Kidney (tissue), 14 donors: ENCODE results near the gene MAP3K14. TPM values are rescaled to one million over a fixed set of nuclear protein-coding genes. Genes with fewer than 3 reads are reported as not detected.

Experiments
- DNase-seq, 5 donors: peaks; one replicate each; pipeline ENCODE4 v3.0.0-alpha.2; 2013 to 2020
- FAIRE-seq: peaks from 2 replicates; lab custom pipeline; 2012; peaks lifted over from hg19 to GRCh38; lab: Jason Lieb, UNC
- H3K27ac ChIP-seq, 2 donors: one replicate each; pipeline ENCODE4 v1.7.0; 2013; ENCODE audit warnings: low read depth in 2 of 2, low read length in 2 of 2, inconsistent platforms in 1 of 2
- H3K27me3 ChIP-seq: one replicate; pipeline ENCODE4 v1.7.1; 2013; ENCODE audit warnings: low read length, inconsistent platforms; ENCODE audit not compliant: control insufficient read depth, insufficient read depth
- H3K36me3 ChIP-seq, 3 donors: one replicate each; pipeline versions ENCODE4 v1.7.0 to v1.7.1; 2013; ENCODE audit warnings: low read length in 3 of 3, control low read depth in 1 of 3, inconsistent platforms in 1 of 3; ENCODE audit not compliant: insufficient read depth in 3 of 3, control insufficient read depth in 2 of 3
- H3K4me1 ChIP-seq, 3 donors: one replicate each; pipeline versions ENCODE4 v1.7.0 to v1.7.1; 2013; ENCODE audit warnings: low read length in 3 of 3, inconsistent platforms in 1 of 3, low read depth in 1 of 3; ENCODE audit not compliant: control insufficient read depth in 2 of 3, insufficient read depth in 2 of 3
- H3K4me3 ChIP-seq, 3 donors: one replicate each; pipeline versions ENCODE4 v1.7.0 to v1.8.1; 2013; ENCODE audit warnings: low read length in 3 of 3, control low read depth in 1 of 3, inconsistent platforms in 1 of 3
- H3K9ac ChIP-seq, 3 donors: one replicate each; pipeline versions ENCODE4 v1.7.0 to v1.7.1; 2013; ENCODE audit warnings: low read length in 3 of 3, control low read depth in 1 of 3, inconsistent platforms in 1 of 3
- H3K9me3 ChIP-seq, 3 donors: one replicate each; pipeline versions ENCODE4 v1.7.0 to v1.7.1; 2013; ENCODE audit warnings: low read length in 3 of 3, control low read depth in 1 of 3, inconsistent platforms in 1 of 3; ENCODE audit not compliant: control insufficient read depth in 2 of 3, insufficient read depth in 1 of 3
- intact Hi-C: fragments of 100-400 bp; cut with DNase I; formaldehyde crosslinking; loops from one replicate; pipeline ENCODE4 v1.11.1; 2022
- polyA plus RNA-seq: library from polyadenylated mRNA; stranded (reverse); fragments of 350-450 nt; fragmentation: Illumina TruSeq; extraction: RNeasy Lipid Tissue Mini Kit (QIAGEN cat#74804); gene quantifications from one replicate; pipeline ENCODE4 v1.2.3, GENCODE V29; 2014; ENCODE audit warnings: low read depth, low replicate concordance; ENCODE audit not compliant: insufficient read depth
- total RNA-seq: library from RNA; stranded (reverse); fragmentation: NEBNext Ultra II Directional; extraction: Animal tissue kit (Norgen Biotek cat#: 25700); gene quantifications from one replicate; pipeline ENCODE4 v1.2.1, GENCODE V29; 2021
- TF ChIP-seq, protein P1 (sequence below): IDR thresholded peaks from 3 replicates; pipeline ENCODE4 v1.5.1; 2012; ENCODE audit warnings: mild to moderate bottlenecking, moderate library complexity, borderline replicate concordance; ENCODE audit not compliant: insufficient read depth; ENCODE audit errors: extremely low read depth
- donor health status: control.
- donor health status: control.
- donor health status: control.
- donor health status: control.
- donor health status: control.
- donor health status: DM: yes; HTN: yes; CAD: no.
- donor health status: Normal renal cell carcinoma (clear cell type).

MAP3K14 gene
- total and polyA plus RNA-seq, 2 donors from 2014 or later, result 7.6 to 24.5 TPM

DNA sequence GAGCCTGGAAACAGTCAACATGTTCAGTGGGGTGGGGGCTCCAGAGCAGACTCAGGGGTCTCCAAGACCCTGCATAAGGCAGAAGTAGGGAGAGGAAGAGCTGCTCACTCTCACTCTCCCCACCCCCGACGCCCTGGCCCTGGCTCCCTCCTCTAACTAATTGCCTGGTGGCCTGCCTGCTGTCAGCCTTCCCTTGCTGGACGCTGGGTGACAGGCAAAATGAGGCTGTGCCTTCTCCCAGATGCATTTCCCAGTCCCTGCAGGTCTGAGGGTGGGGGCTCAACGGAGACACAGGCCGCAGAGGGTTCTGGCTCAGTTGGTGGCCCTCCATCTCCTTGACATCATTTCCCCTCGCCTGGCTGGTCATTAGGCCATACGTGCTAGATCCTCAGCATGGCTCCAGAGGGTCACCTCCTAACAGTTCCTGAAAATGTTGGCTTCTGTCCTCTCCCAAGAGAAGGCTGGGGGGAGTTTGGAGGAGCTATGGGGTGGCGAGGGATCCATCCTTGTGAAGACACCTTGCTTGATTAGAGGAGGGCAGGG is 93.8 kb downstream of the MAP3K14 start:
- no peaks in the 10 kb centered on the region for H3K4me1 ChIP-seq

GRCh38 chr17:45222289-45222995 is 94.4 kb downstream of the MAP3K14 start:
- Histone ChIP-seq H3K4me3 (peak overlapping the region in 1 of 3 donors; percentile 32), H3K4me1 (no peaks in the 10 kb centered on the region), H3K36me3 (no peaks in the 10 kb centered on the region), H3K9ac (no peak overlapping the region), H3K9me3 (no peaks in the 10 kb centered on the region), H3K27me3 (no peaks in the 10 kb centered on the region), H3K27ac (peak overlapping the region in 1 of 2 donors; percentile 3)
- intact Hi-C loops, result loop anchor here (10.0 kb wide), 1 partner anchor 162 kb away; no protein-coding TSS in a partner anchor
- FAIRE-seq (no peak), DNase-seq (peak in 1 of 5 donors; percentile 50)
- TF ChIP-seq, protein P1, sequence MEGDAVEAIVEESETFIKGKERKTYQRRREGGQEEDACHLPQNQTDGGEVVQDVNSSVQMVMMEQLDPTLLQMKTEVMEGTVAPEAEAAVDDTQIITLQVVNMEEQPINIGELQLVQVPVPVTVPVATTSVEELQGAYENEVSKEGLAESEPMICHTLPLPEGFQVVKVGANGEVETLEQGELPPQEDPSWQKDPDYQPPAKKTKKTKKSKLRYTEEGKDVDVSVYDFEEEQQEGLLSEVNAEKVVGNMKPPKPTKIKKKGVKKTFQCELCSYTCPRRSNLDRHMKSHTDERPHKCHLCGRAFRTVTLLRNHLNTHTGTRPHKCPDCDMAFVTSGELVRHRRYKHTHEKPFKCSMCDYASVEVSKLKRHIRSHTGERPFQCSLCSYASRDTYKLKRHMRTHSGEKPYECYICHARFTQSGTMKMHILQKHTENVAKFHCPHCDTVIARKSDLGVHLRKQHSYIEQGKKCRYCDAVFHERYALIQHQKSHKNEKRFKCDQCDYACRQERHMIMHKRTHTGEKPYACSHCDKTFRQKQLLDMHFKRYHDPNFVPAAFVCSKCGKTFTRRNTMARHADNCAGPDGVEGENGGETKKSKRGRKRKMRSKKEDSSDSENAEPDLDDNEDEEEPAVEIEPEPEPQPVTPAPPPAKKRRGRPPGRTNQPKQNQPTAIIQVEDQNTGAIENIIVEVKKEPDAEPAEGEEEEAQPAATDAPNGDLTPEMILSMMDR, result no peak

More for the DNA sequence above, 93.8 kb downstream of the MAP3K14 start:
- no peaks in the 10 kb centered on the region for H3K27me3 ChIP-seq
- FAIRE-seq (no peak), DNase-seq (peak in 1 of 5 donors; percentile 44)
- no peak overlapping the region for H3K27ac ChIP-seq
- H3K9ac ChIP-seq, result no peak overlapping the region
- H3K9me3 ChIP-seq, result no peaks in the 10 kb centered on the region
- intact Hi-C loops, result loop anchor here (10.0 kb wide), 1 partner anchor 162 kb away; no protein-coding TSS in a partner anchor
- H3K36me3 ChIP-seq, result no peaks in the 10 kb centered on the region
- TF ChIP-seq, protein P1, result no peak
- H3K4me3 ChIP-seq, result no peak overlapping the region

- Histone ChIP-seq H3K9ac (no peak overlapping the region), H3K4me3 (no peak overlapping the region), H3K36me3 (no peaks in the 10 kb centered on the region), H3K27ac (no peak overlapping the region), H3K27me3 (no peaks in the 10 kb centered on the region), H3K4me1 (no peaks in the 10 kb centered on the region), H3K9me3 (no peaks in the 10 kb centered on the region)
- intact Hi-C loops, result loop anchor here (10.0 kb wide), 1 partner anchor 163 kb away; no protein-coding TSS in a partner anchor
- FAIRE-seq (no peak), DNase-seq (no peak)
- TF ChIP-seq, protein P1, result no peak
Observed at GRCh38 chr17:45222014-45222288, 94.9 kb downstream of the MAP3K14 start.
